Liver (tissue), 9 donors: ENCODE results near the gene SMS. TPM values are rescaled to one million over a fixed set of nuclear protein-coding genes. Genes with fewer than 3 reads are reported as not detected.

ENCODE experiments used
- DNase-seq: peaks from one replicate; pipeline ENCODE4 v3.0.0-alpha.2; 2017; ENCODE audit warnings: low spot score
- H3K27ac ChIP-seq, 2 donors: one replicate each; pipeline ENCODE4 v1.7.0; 2013; ENCODE audit warnings: inconsistent platforms in 2 of 2, low read length in 2 of 2, control low read depth in 1 of 2, low read depth in 1 of 2, mild to moderate bottlenecking in 1 of 2
- H3K27me3 ChIP-seq, 4 donors: one replicate each; pipeline versions ENCODE4 v1.6.1 to v1.7.0; 2013; ENCODE audit warnings: low read length in 3 of 4, inconsistent platforms in 1 of 4, mild to moderate bottlenecking in 1 of 4, moderate library complexity in 1 of 4; ENCODE audit not compliant: control insufficient read depth in 4 of 4, insufficient read depth in 4 of 4
- H3K36me3 ChIP-seq, 4 donors: one replicate each; pipeline versions ENCODE4 v1.6.1 to v1.7.0; 2013; ENCODE audit warnings: low read length in 3 of 4, mild to moderate bottlenecking in 3 of 4, low read depth in 1 of 4, moderate library complexity in 1 of 4; ENCODE audit not compliant: control insufficient read depth in 4 of 4, insufficient read depth in 3 of 4
- H3K4me1 ChIP-seq, 4 donors: one replicate each; pipeline versions ENCODE4 v1.6.1 to v1.7.0; 2013; ENCODE audit warnings: low read length in 3 of 4, mild to moderate bottlenecking in 3 of 4, moderate library complexity in 1 of 4; ENCODE audit not compliant: control insufficient read depth in 4 of 4, insufficient read depth in 4 of 4
- H3K4me3 ChIP-seq, 3 donors: one replicate each; pipeline versions ENCODE4 v1.6.1 to v1.7.0; 2013; ENCODE audit warnings: low read length in 3 of 3, control low read depth in 1 of 3, low read depth in 1 of 3, mild to moderate bottlenecking in 1 of 3
- H3K9ac ChIP-seq, 2 donors: one replicate each; pipeline ENCODE4 v1.7.0; 2013; ENCODE audit warnings: low read length in 2 of 2, mild to moderate bottlenecking in 2 of 2, moderate library complexity in 2 of 2, control low read depth in 1 of 2, low read depth in 1 of 2
- H3K9me3 ChIP-seq, 4 donors: one replicate each; pipeline versions ENCODE4 v1.6.1 to v1.7.0; 2013; ENCODE audit warnings: low read length in 3 of 4; ENCODE audit not compliant: control insufficient read depth in 4 of 4
- ATF3 ChIP-seq: IDR thresholded peaks from 2 replicates; pipeline ENCODE4 v1.6.1; 2016; ENCODE audit warnings: antibody characterized with exemption
- EGR1 ChIP-seq, 2 donors: IDR thresholded peaks; 2 replicates each; pipeline ENCODE4 v1.6.1; 2016 to 2018; ENCODE audit warnings: antibody characterized with exemption in 2 of 2, low read depth in 2 of 2
- FOXA1 ChIP-seq: IDR thresholded peaks from 2 replicates; pipeline ENCODE4 v1.6.1; 2016; ENCODE audit warnings: antibody characterized with exemption
- FOXA2 ChIP-seq: IDR thresholded peaks from 2 replicates; pipeline ENCODE4 v1.6.1; 2016; ENCODE audit warnings: antibody characterized with exemption
- GABPA ChIP-seq, 2 donors: IDR thresholded peaks in 1 of 2; conservative IDR thresholded peaks in 1 of 2; 2 replicates each; pipeline ENCODE4 v1.6.1; 2016; ENCODE audit warnings: antibody characterized with exemption in 2 of 2, mild to moderate bottlenecking in 1 of 2, moderate library complexity in 1 of 2
- HNF4A ChIP-seq, 2 donors: conservative IDR thresholded peaks; 2 replicates each; pipeline ENCODE4 v1.6.1; 2016; ENCODE audit warnings: antibody characterized with exemption in 2 of 2, mild to moderate bottlenecking in 2 of 2
- JUND ChIP-seq, 2 donors: IDR thresholded peaks; 2 replicates each; pipeline ENCODE4 v1.6.1; 2016; ENCODE audit warnings: antibody characterized with exemption in 2 of 2
- NR2F2 ChIP-seq: IDR thresholded peaks from 2 replicates; pipeline ENCODE4 v1.6.1; 2016; ENCODE audit warnings: antibody characterized with exemption
- RAD21 ChIP-seq, 2 donors: IDR thresholded peaks; 2 replicates each; pipeline ENCODE4 v1.6.1; 2016; ENCODE audit warnings: antibody characterized with exemption in 2 of 2, mild to moderate bottlenecking in 2 of 2
- RXRA ChIP-seq, 2 donors: IDR thresholded peaks; 2 replicates each; pipeline ENCODE4 v1.6.1; 2017 to 2018; ENCODE audit warnings: antibody characterized with exemption in 2 of 2, mild to moderate bottlenecking in 1 of 2
- SP1 ChIP-seq: IDR thresholded peaks from 2 replicates; pipeline ENCODE4 v1.6.1; 2018; ENCODE audit warnings: antibody characterized with exemption, mild to moderate bottlenecking
- TAF1 ChIP-seq: conservative IDR thresholded peaks from 2 replicates; pipeline ENCODE4 v1.6.1; 2016; ENCODE audit warnings: antibody characterized with exemption, mild to moderate bottlenecking
- YY1 ChIP-seq: IDR thresholded peaks from 2 replicates; pipeline ENCODE4 v1.6.1; 2016; ENCODE audit warnings: antibody characterized with exemption, mild to moderate bottlenecking
- WGBS: extraction: QIAGEN DNeasy Blood & Tissue Kit; methylation state at CpG from one replicate; pipeline ENCODE4 v1.1.7; 2013; 5-methylcytosine and 5-hydroxymethylcytosine counted together
- polyA plus RNA-seq, 2 donors: library from polyadenylated mRNA; stranded (reverse) in 1 of 2; unstranded in 1 of 2; fragments of 200-250 nt in 1 of 2; fragments of >200 nt in 1 of 2; fragmentation: Nextera tagmentation in 1 of 2; extraction: Ambion mirVana in 1 of 2; gene quantifications; one replicate each; pipeline versions ENCODE4 v1.2.1 to v1.2.3, GENCODE V29; 2013 to 2015
- total RNA-seq, 2 donors: library from RNA; depleted of rRNA; stranded (reverse); fragments of >200 nt; gene quantifications; one replicate each; pipeline ENCODE4 v1.2.3, GENCODE V29; 2014
- TF ChIP-seq, protein P1 (sequence below): fragments of 150-350 bp; IDR thresholded peaks from 2 replicates; pipeline ENCODE4 v1.5.1; 2017; ENCODE audit warnings: improper control_type of control experiment, low read depth, low read length; ENCODE audit not compliant: missing input control
- TF ChIP-seq, protein P2 (sequence below): IDR thresholded peaks from 2 replicates; pipeline ENCODE4 v1.6.1; 2016; ENCODE audit warnings: antibody characterized with exemption, mild to moderate bottlenecking
- TF ChIP-seq, protein P3 (sequence below): IDR thresholded peaks from 2 replicates; pipeline ENCODE4 v1.6.1; 2016; ENCODE audit warnings: antibody characterized with exemption
- TF ChIP-seq, protein P4 (sequence below): IDR thresholded peaks from 2 replicates; pipeline ENCODE4 v1.6.1; 2016; ENCODE audit warnings: antibody characterized with exemption
- donor health status: healthy.
- donor health status: healthy.
- donor health status: healthy.
- donor health status: healthy.
- donor health status: healthy.

SMS gene
- total and polyA plus RNA-seq, 4 donors = 13.9 to 41.0 (median 17.8) TPM

- TF ChIP-seq TAF1 = no peak
- DNase-seq = no peak
- Histone ChIP-seq H3K27ac (no peak overlapping the region), H3K9ac (no peak overlapping the region), H3K4me1 (no peaks in the 10 kb centered on the region), H3K27me3 (no peaks in the 10 kb centered on the region), H3K36me3 (no peaks in the 10 kb centered on the region), H3K4me3 (no peak overlapping the region), H3K9me3 (no peaks in the 10 kb centered on the region)
- WGBS = 99% methylated on average over 4 of the region's 4 CpGs
Observed at GRCh38 chrX:21911481-21911880, 29.0 kb upstream of the SMS start.

DNA sequence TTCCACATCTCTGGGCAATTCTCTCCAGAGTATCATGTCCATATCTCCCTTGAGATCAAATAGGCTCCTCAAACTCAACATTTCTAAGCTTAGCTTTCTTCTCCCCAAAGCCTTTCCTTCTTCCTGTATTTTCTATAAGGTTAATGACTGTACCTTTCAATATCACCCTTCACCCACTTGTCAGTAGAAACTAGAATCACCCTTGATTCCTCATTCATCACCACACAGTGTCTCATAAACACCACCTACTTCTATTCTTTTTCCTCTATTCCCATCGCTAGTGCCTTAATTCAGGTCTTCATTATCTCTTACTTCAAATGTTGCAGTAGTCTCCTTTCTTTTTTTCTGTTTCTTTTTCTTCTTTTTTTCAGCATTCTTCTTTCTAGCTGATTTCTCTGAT is 28.3 kb upstream of the SMS start:
- DNase-seq = no peak
- Histone ChIP-seq H3K36me3 (no peaks in the 10 kb centered on the region), H3K27me3 (no peaks in the 10 kb centered on the region), H3K4me3 (no peak overlapping the region), H3K4me1 (no peaks in the 10 kb centered on the region), H3K9ac (no peak overlapping the region), H3K9me3 (no peaks in the 10 kb centered on the region), H3K27ac (no peak overlapping the region)
- TF ChIP-seq GABPA (IDR thresholded peaks at IDR 0.05 in 1 of 2, conservative IDR thresholded peaks at IDR 0.05 in 1 of 2) (no peak), EGR1 (IDR thresholded peaks at IDR 0.05; ENCODE audit: low read depth in 2 of 2) (no peak), RXRA (IDR thresholded peaks at IDR 0.05) (no peak), JUND (IDR thresholded peaks at IDR 0.05) (no peak), RAD21 (IDR thresholded peaks at IDR 0.05) (no peak), FOXA1 (no peak), HNF4A (conservative IDR thresholded peaks at IDR 0.05) (no peak), SP1 (no peak), ATF3 (no peak), YY1 (no peak), NR2F2 (no peak), FOXA2 (no peak), TAF1 (no peak)
- TF ChIP-seq, protein P1, sequence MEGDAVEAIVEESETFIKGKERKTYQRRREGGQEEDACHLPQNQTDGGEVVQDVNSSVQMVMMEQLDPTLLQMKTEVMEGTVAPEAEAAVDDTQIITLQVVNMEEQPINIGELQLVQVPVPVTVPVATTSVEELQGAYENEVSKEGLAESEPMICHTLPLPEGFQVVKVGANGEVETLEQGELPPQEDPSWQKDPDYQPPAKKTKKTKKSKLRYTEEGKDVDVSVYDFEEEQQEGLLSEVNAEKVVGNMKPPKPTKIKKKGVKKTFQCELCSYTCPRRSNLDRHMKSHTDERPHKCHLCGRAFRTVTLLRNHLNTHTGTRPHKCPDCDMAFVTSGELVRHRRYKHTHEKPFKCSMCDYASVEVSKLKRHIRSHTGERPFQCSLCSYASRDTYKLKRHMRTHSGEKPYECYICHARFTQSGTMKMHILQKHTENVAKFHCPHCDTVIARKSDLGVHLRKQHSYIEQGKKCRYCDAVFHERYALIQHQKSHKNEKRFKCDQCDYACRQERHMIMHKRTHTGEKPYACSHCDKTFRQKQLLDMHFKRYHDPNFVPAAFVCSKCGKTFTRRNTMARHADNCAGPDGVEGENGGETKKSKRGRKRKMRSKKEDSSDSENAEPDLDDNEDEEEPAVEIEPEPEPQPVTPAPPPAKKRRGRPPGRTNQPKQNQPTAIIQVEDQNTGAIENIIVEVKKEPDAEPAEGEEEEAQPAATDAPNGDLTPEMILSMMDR = no peak
- TF ChIP-seq, protein P2, sequence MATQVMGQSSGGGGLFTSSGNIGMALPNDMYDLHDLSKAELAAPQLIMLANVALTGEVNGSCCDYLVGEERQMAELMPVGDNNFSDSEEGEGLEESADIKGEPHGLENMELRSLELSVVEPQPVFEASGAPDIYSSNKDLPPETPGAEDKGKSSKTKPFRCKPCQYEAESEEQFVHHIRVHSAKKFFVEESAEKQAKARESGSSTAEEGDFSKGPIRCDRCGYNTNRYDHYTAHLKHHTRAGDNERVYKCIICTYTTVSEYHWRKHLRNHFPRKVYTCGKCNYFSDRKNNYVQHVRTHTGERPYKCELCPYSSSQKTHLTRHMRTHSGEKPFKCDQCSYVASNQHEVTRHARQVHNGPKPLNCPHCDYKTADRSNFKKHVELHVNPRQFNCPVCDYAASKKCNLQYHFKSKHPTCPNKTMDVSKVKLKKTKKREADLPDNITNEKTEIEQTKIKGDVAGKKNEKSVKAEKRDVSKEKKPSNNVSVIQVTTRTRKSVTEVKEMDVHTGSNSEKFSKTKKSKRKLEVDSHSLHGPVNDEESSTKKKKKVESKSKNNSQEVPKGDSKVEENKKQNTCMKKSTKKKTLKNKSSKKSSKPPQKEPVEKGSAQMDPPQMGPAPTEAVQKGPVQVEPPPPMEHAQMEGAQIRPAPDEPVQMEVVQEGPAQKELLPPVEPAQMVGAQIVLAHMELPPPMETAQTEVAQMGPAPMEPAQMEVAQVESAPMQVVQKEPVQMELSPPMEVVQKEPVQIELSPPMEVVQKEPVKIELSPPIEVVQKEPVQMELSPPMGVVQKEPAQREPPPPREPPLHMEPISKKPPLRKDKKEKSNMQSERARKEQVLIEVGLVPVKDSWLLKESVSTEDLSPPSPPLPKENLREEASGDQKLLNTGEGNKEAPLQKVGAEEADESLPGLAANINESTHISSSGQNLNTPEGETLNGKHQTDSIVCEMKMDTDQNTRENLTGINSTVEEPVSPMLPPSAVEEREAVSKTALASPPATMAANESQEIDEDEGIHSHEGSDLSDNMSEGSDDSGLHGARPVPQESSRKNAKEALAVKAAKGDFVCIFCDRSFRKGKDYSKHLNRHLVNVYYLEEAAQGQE = no peak
- TF ChIP-seq, protein P3, sequence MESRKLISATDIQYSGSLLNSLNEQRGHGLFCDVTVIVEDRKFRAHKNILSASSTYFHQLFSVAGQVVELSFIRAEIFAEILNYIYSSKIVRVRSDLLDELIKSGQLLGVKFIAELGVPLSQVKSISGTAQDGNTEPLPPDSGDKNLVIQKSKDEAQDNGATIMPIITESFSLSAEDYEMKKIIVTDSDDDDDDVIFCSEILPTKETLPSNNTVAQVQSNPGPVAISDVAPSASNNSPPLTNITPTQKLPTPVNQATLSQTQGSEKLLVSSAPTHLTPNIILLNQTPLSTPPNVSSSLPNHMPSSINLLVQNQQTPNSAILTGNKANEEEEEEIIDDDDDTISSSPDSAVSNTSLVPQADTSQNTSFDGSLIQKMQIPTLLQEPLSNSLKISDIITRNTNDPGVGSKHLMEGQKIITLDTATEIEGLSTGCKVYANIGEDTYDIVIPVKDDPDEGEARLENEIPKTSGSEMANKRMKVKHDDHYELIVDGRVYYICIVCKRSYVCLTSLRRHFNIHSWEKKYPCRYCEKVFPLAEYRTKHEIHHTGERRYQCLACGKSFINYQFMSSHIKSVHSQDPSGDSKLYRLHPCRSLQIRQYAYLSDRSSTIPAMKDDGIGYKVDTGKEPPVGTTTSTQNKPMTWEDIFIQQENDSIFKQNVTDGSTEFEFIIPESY = no peak
- TF ChIP-seq, protein P4, sequence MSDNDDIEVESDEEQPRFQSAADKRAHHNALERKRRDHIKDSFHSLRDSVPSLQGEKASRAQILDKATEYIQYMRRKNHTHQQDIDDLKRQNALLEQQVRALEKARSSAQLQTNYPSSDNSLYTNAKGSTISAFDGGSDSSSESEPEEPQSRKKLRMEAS = no peak
- 100% methylated on average over 1 of the region's 1 CpG for WGBS
